Mesendoderm (in vitro differentiated cells): ENCODE measurements around the gene HAPLN3.

Experiments used
- DNase-seq: peaks from one replicate; pipeline ENCODE4 v3.0.0; 2013
- H2AK5ac ChIP-seq: 2 replicates; pipeline ENCODE4 v1.6.1; 2013; ENCODE audit warnings: low read length, inconsistent platforms
- H2BK120ac ChIP-seq: 2 replicates; pipeline ENCODE4 v1.6.1; 2013; ENCODE audit warnings: low read depth, mild to moderate bottlenecking, low read length, moderate library complexity, mixed read lengths
- H2BK15ac ChIP-seq: replicated peaks from 2 replicates; pipeline ENCODE4 v1.6.1; 2013; ENCODE audit warnings: low read depth, mild to moderate bottlenecking, moderate library complexity
- H2BK5ac ChIP-seq: 2 replicates; pipeline ENCODE4 v1.6.1; 2013; ENCODE audit warnings: low read length, inconsistent platforms
- H3K18ac ChIP-seq: 2 replicates; pipeline ENCODE4 v1.6.1; 2013; ENCODE audit warnings: mild to moderate bottlenecking, low read length, mixed read lengths
- H3K23ac ChIP-seq: one replicate; pipeline ENCODE4 v1.6.1; 2013; ENCODE audit warnings: low read length
- H3K27ac ChIP-seq: 2 replicates; pipeline ENCODE4 v1.5.1; 2013; ENCODE audit warnings: low read depth, mild to moderate bottlenecking, inconsistent platforms, low read length, moderate library complexity
- H3K27me3 ChIP-seq: 2 replicates; pipeline ENCODE4 v1.6.1; 2013; ENCODE audit warnings: low read length, control low read depth, mild to moderate bottlenecking, inconsistent platforms; ENCODE audit not compliant: insufficient read depth, poor library complexity
- H3K36me3 ChIP-seq: 2 replicates; pipeline ENCODE4 v1.6.1; 2013; ENCODE audit warnings: low read length, inconsistent platforms; ENCODE audit not compliant: control insufficient read depth, insufficient read depth
- H3K4ac ChIP-seq: one replicate; pipeline ENCODE4 v1.6.1; 2013; ENCODE audit warnings: low read depth, mild to moderate bottlenecking, low read length, moderate library complexity
- H3K4me1 ChIP-seq: 2 replicates; pipeline ENCODE4 v1.6.1; 2013; ENCODE audit warnings: low read depth, low read length, inconsistent platforms; ENCODE audit not compliant: control insufficient read depth
- H3K4me2 ChIP-seq: 2 replicates; pipeline ENCODE4 v1.6.1; 2013; ENCODE audit warnings: low read length
- H3K4me3 ChIP-seq: 2 replicates; pipeline ENCODE4 v1.5.1; 2013; ENCODE audit warnings: mild to moderate bottlenecking, low read length
- H3K56ac ChIP-seq: one replicate; pipeline ENCODE4 v1.6.1; 2013; ENCODE audit warnings: low read length
- H3K79me1 ChIP-seq: 2 replicates; pipeline ENCODE4 v1.6.1; 2013; ENCODE audit warnings: low read length, inconsistent platforms
- H3K79me2 ChIP-seq: 2 replicates; pipeline ENCODE4 v1.6.1; 2013; ENCODE audit warnings: mild to moderate bottlenecking, low read length; ENCODE audit not compliant: control insufficient read depth, insufficient read depth
- H3K9ac ChIP-seq: 2 replicates; pipeline ENCODE4 v1.6.1; 2013; ENCODE audit warnings: low read length, inconsistent platforms
- H4K5ac ChIP-seq: one replicate; pipeline ENCODE4 v1.6.1; 2013; ENCODE audit warnings: low read length
- H4K8ac ChIP-seq: one replicate; pipeline ENCODE4 v1.6.1; 2013; ENCODE audit warnings: low read depth, mild to moderate bottlenecking, control low read depth, low read length, moderate library complexity
- WGBS: extraction: QIAGEN DNeasy Blood & Tissue Kit; methylation state at CpG from one replicate; pipeline ENCODE4 v1.1.7; 2013; ENCODE audit warnings: low lambda C conversion rate, missing lambda C conversion rate; ENCODE audit not compliant: insufficient coverage; ENCODE audit errors: extremely low coverage; 5-methylcytosine and 5-hydroxymethylcytosine counted together

HAPLN3 gene

GRCh38 chr15:88896333-88897033 lies 1.1 kb upstream of the HAPLN3 start:
- no peaks in the 10 kb centered on the region for H3K36me3 ChIP-seq
- no peak overlapping the region for H3K4ac ChIP-seq
- no peak overlapping the region for H2BK15ac ChIP-seq
- H3K27me3 ChIP-seq = no peaks in the 10 kb centered on the region
- H3K18ac ChIP-seq = no peak overlapping the region
- H3K4me2 ChIP-seq = no peak overlapping the region
- H3K27ac ChIP-seq = no peak overlapping the region
- H2BK120ac ChIP-seq = no peak overlapping the region
- H3K79me2 ChIP-seq = no peaks in the 10 kb centered on the region
- no peak overlapping the region for H3K9ac ChIP-seq
- no peak overlapping the region for H4K5ac ChIP-seq
- no peak overlapping the region for H3K56ac ChIP-seq
- H3K4me1 ChIP-seq = peaks cover 2% of the 10 kb centered on the region
- no CpG with 5 or more reads among the region's 8 CpGs for WGBS
- no peaks in the 10 kb centered on the region for H3K79me1 ChIP-seq
- no peak overlapping the region for H2BK5ac ChIP-seq
- H3K4me3 ChIP-seq = no peak overlapping the region
- H4K8ac ChIP-seq = no peak overlapping the region
- no peak overlapping the region for H3K23ac ChIP-seq
- no peak for DNase-seq
- H2AK5ac ChIP-seq = no peak overlapping the region

GRCh38 chr15:88894348-88894818 lies 961 bp downstream of the HAPLN3 start:
- H3K4ac ChIP-seq = no peak overlapping the region
- no peaks in the 10 kb centered on the region for H3K36me3 ChIP-seq
- no peak overlapping the region for H4K5ac ChIP-seq
- H3K4me3 ChIP-seq = peak overlapping the region; percentile 36
- H4K8ac ChIP-seq = no peak overlapping the region
- no peak overlapping the region for H3K18ac ChIP-seq
- no peaks in the 10 kb centered on the region for H3K79me2 ChIP-seq
- H3K56ac ChIP-seq = peak overlapping the region; percentile 49
- no CpG with 5 or more reads among the region's 23 CpGs for WGBS
- peak overlapping the region; percentile 80 for H3K23ac ChIP-seq
- H3K27me3 ChIP-seq = no peaks in the 10 kb centered on the region
- peak overlapping the region; percentile 93 for H3K4me2 ChIP-seq
- no peak overlapping the region for H3K27ac ChIP-seq
- H3K9ac ChIP-seq = peak overlapping the region; percentile 65
- no peaks in the 10 kb centered on the region for H3K79me1 ChIP-seq
- H2BK5ac ChIP-seq = no peak overlapping the region
- no peak overlapping the region for H2AK5ac ChIP-seq
- H2BK15ac ChIP-seq = no peak overlapping the region
- DNase-seq = peak; percentile 88
- H3K4me1 ChIP-seq = peaks cover 2% of the 10 kb centered on the region
- no peak overlapping the region for H2BK120ac ChIP-seq

- no peaks in the 10 kb centered on the region for H3K79me2 ChIP-seq
- H2BK120ac ChIP-seq = no peak overlapping the region
- no peak overlapping the region for H3K4me2 ChIP-seq
- no peak overlapping the region for H2BK5ac ChIP-seq
- no peak for DNase-seq
- H3K36me3 ChIP-seq = no peaks in the 10 kb centered on the region
- no peaks in the 10 kb centered on the region for H3K27me3 ChIP-seq
- H2BK15ac ChIP-seq = no peak overlapping the region
- no CpG with 5 or more reads among the region's 7 CpGs for WGBS
- no peak overlapping the region for H2AK5ac ChIP-seq
- H3K9ac ChIP-seq = no peak overlapping the region
- H3K27ac ChIP-seq = no peak overlapping the region
- no peak overlapping the region for H4K5ac ChIP-seq
- H3K4me3 ChIP-seq = no peak overlapping the region
- H3K18ac ChIP-seq = no peak overlapping the region
- no peak overlapping the region for H3K4ac ChIP-seq
- no peak overlapping the region for H3K56ac ChIP-seq
- no peaks in the 10 kb centered on the region for H3K79me1 ChIP-seq
- H3K23ac ChIP-seq = no peak overlapping the region
- H4K8ac ChIP-seq = no peak overlapping the region
- H3K4me1 ChIP-seq = no peaks in the 10 kb centered on the region
Measured at GRCh38 chr15:88891540-88892254, 3.6 kb downstream of the HAPLN3 start.

GRCh38 chr15:88890495-88890894 lies 4.8 kb downstream of the HAPLN3 start:
- Histone ChIP-seq H2BK15ac (no peak overlapping the region), H4K8ac (no peak overlapping the region), H3K18ac (no peak overlapping the region), H3K4ac (no peak overlapping the region), H3K4me1 (no peaks in the 10 kb centered on the region), H2BK120ac (no peak overlapping the region), H3K79me1 (no peaks in the 10 kb centered on the region), H3K4me3 (no peak overlapping the region), H3K79me2 (no peaks in the 10 kb centered on the region), H2AK5ac (no peak overlapping the region), H3K23ac (no peak overlapping the region), H3K27me3 (no peaks in the 10 kb centered on the region), H4K5ac (no peak overlapping the region), H2BK5ac (no peak overlapping the region), H3K36me3 (no peaks in the 10 kb centered on the region), H3K27ac (no peak overlapping the region), H3K4me2 (no peak overlapping the region), H3K9ac (no peak overlapping the region), H3K56ac (no peak overlapping the region)
- no CpG with 5 or more reads among the region's 4 CpGs for WGBS
- DNase-seq = no peak

- WGBS = no CpG with 5 or more reads among the region's 5 CpGs
Measured at GRCh38 chr15:88888719-88889118, 6.6 kb downstream of the HAPLN3 start.

More at GRCh38 chr15:88888719-88889118, 6.6 kb downstream of the HAPLN3 start:
- Histone ChIP-seq H3K79me1 (no peaks in the 10 kb centered on the region), H2BK5ac (no peak overlapping the region), H2BK15ac (no peak overlapping the region), H3K79me2 (no peaks in the 10 kb centered on the region), H3K36me3 (no peaks in the 10 kb centered on the region), H3K23ac (no peak overlapping the region), H3K56ac (no peak overlapping the region), H3K4me3 (no peak overlapping the region), H4K5ac (no peak overlapping the region), H3K4ac (no peak overlapping the region), H3K27ac (no peak overlapping the region), H4K8ac (no peak overlapping the region), H3K18ac (no peak overlapping the region), H3K4me2 (no peak overlapping the region), H3K27me3 (no peaks in the 10 kb centered on the region), H3K4me1 (no peaks in the 10 kb centered on the region), H2BK120ac (no peak overlapping the region), H3K9ac (no peak overlapping the region), H2AK5ac (no peak overlapping the region)
- no peak for DNase-seq
